HepG2 (cell line): ENCODE data around the gene FNDC3A. TPM values are rescaled to one million over a fixed set of nuclear protein-coding genes. Genes with fewer than 3 reads are reported as not detected.

Source experiments
- CBFB ChIP-seq: sonication (generic); formaldehyde crosslinking; IDR thresholded peaks from 2 replicates; pipeline ENCODE4 v1.4.0; 2020; ENCODE audit warnings: missing genetic modification reagents
- GABPA ChIP-seq, 2 experiments: IDR thresholded peaks; 2 replicates each; pipeline ENCODE4 v1.6.1; 2011 to 2016; ENCODE audit warnings: low read depth in 2 of 2, low read length in 1 of 2, missing biosample characterization in 1 of 2, missing genetic modification characterization in 1 of 2
- KMT2A ChIP-seq: sonication (generic); formaldehyde crosslinking; IDR thresholded peaks from 2 replicates; pipeline ENCODE4 v1.4.0; 2020; ENCODE audit warnings: missing genetic modification reagents
- LRRFIP1 ChIP-seq: sonication (generic); formaldehyde crosslinking; conservative IDR thresholded peaks from 2 replicates; pipeline ENCODE4 v1.4.0; 2020; ENCODE audit warnings: missing genetic modification reagents
- MLX ChIP-seq: IDR thresholded peaks from 2 replicates; pipeline ENCODE4 v1.6.1; 2016
- MTA1 ChIP-seq: sonication (generic); formaldehyde crosslinking; IDR thresholded peaks from 2 replicates; pipeline ENCODE4 v1.4.0; 2020; ENCODE audit warnings: missing genetic modification reagents, mild to moderate bottlenecking, borderline replicate concordance
- PCBP1 ChIP-seq: fragments of 200-400 bp; formaldehyde crosslinking; IDR thresholded peaks from 2 replicates; pipeline ENCODE4 v1.6.1; 2017; ENCODE audit warnings: mild to moderate bottlenecking, low read depth, low read length, borderline replicate concordance
- PITX1 ChIP-seq: sonication (generic); formaldehyde crosslinking; IDR thresholded peaks from 2 replicates; pipeline ENCODE4 v1.5.1; 2020; ENCODE audit warnings: mild to moderate bottlenecking, missing genetic modification reagents
- PLRG1 ChIP-seq: fragments of 450-650 bp; conservative IDR thresholded peaks from 2 replicates; pipeline ENCODE4 v1.6.1; 2016
- RNF2 ChIP-seq: fragments of 450-650 bp; conservative IDR thresholded peaks from 2 replicates; pipeline ENCODE4 v1.6.1; 2016; ENCODE audit warnings: low read depth
- SKIL ChIP-seq: sonication (generic); formaldehyde crosslinking; IDR thresholded peaks from 2 replicates; pipeline ENCODE4 v1.8.0; 2022; ENCODE audit warnings: missing genetic modification reagents, mild to moderate bottlenecking, moderate library complexity, borderline replicate concordance
- SMYD3 ChIP-seq: sonication (generic); formaldehyde crosslinking; IDR thresholded peaks from 2 replicates; pipeline ENCODE4 v1.8.1; 2023; ENCODE audit warnings: mild to moderate bottlenecking, missing genetic modification reagents
- ZBTB8A ChIP-seq: sonication (generic); formaldehyde crosslinking; IDR thresholded peaks from 2 replicates; pipeline ENCODE4 v1.4.0; 2020; ENCODE audit warnings: mild to moderate bottlenecking, low read depth, missing genetic modification reagents, borderline replicate concordance
- ZFP37 ChIP-seq: sonication (generic); formaldehyde crosslinking; IDR thresholded peaks from 2 replicates; pipeline ENCODE4 v1.4.0; 2020; ENCODE audit warnings: missing genetic modification reagents, borderline replicate concordance
- ZFP41 ChIP-seq: sonication (generic); formaldehyde crosslinking; IDR thresholded peaks from 2 replicates; pipeline ENCODE4 v1.4.0; 2020; ENCODE audit warnings: mild to moderate bottlenecking, missing genetic modification reagents, borderline replicate concordance
- ZFYVE20 ChIP-seq: sonication (generic); formaldehyde crosslinking; IDR thresholded peaks from 2 replicates; pipeline ENCODE4 v1.8.0; 2023; ENCODE audit warnings: low read depth, mild to moderate bottlenecking, moderate library complexity, missing genetic modification reagents, borderline replicate concordance
- ZNF280B ChIP-seq: sonication (generic); formaldehyde crosslinking; IDR thresholded peaks from 2 replicates; pipeline ENCODE4 v1.5.0; 2020; ENCODE audit warnings: missing genetic modification reagents, mild to moderate bottlenecking, borderline replicate concordance
- ZNF382 ChIP-seq: sonication (generic); formaldehyde crosslinking; IDR thresholded peaks from 2 replicates; pipeline ENCODE4 v1.5.0; 2020; ENCODE audit warnings: missing genetic modification reagents, mild to moderate bottlenecking, borderline replicate concordance
- ZNF557 ChIP-seq: sonication (generic); formaldehyde crosslinking; IDR thresholded peaks from 2 replicates; pipeline ENCODE4 v1.4.0; 2020; ENCODE audit warnings: missing genetic modification reagents
- ZNF614 ChIP-seq: IDR thresholded peaks from 2 replicates; pipeline ENCODE4 v1.6.1; 2018; ENCODE audit warnings: missing biosample characterization, missing genetic modification reagents, inconsistent platforms, borderline replicate concordance
- ZNF75D ChIP-seq: sonication (generic); formaldehyde crosslinking; IDR thresholded peaks from 2 replicates; pipeline ENCODE4 v1.8.1; 2023; ENCODE audit warnings: missing genetic modification reagents, mild to moderate bottlenecking, borderline replicate concordance
- polyA plus RNA-seq, 8 experiments: library from polyadenylated mRNA; depleted of rRNA in 3 of 8; stranded (reverse) in 7 of 8; unstranded in 1 of 8; fragments of >200 nt; fragmentation: Illumina TruSeq in 4 of 8; extraction: Trizol in 4 of 8; gene quantifications; 2 replicates each; pipeline versions ENCODE4 v1.2.1 to v1.2.3, GENCODE V29; 2011 to 2016; ENCODE audit warnings: low read depth in 4 of 8, missing spikeins in 1 of 8, mixed read lengths in 1 of 8; ENCODE audit not compliant: insufficient read depth in 1 of 8
- total RNA-seq, 5 experiments: library from RNA; depleted of rRNA; stranded (reverse); fragments of >200 nt; fragmentation: Illumina TruSeq; extraction: Trizol; gene quantifications; 2 replicates each; pipeline ENCODE4 v1.2.3, GENCODE V29; 2016; ENCODE audit warnings: low read depth in 1 of 5

The FNDC3A gene
- total and polyA plus RNA-seq, 2 of the 13 experiments (the other 11 are each of a cell fraction or from before 2014, with no cell fraction given): 36.7 to 39.3 TPM

GRCh38 chr13:49247643-49248621 lies 272.2 kb downstream of the FNDC3A start, which contains the start of gene CDADC1 (continued):
- TF ChIP-seq CBFB (no peak), RNF2 (no peak), PITX1 (CRISPR knock-in tag) (peak; percentile 2; the same call in 1 of the 2 replicates), ZNF557 (no peak), ZNF75D (no peak), ZBTB8A (CRISPR knock-in tag) (no peak), ZFP37 (CRISPR knock-in tag) (no peak), PLRG1 (no peak), ZNF382 (CRISPR knock-in tag) (no peak), SMYD3 (CRISPR knock-in tag) (0 out of 2 replicates have a peak, but pooled peaks have one; percentile 59), GABPA (IDR thresholded peaks at IDR 0.05; ENCODE audit: low read depth, low read length) (no peak), GABPA (CRISPR knock-in tag; IDR thresholded peaks at IDR 0.05; ENCODE audit: low read depth) (no peak), LRRFIP1 (CRISPR knock-in tag) (no peak), KMT2A (CRISPR knock-in tag) (peak; percentile 75; the same call in 1 of the 2 replicates), ZFP41 (CRISPR knock-in tag) (no peak), PCBP1 (no peak), SKIL (no peak), ZFYVE20 (CRISPR knock-in tag) (no peak), ZNF614 (peak; percentile 82; the same call in 1 of the 2 replicates), MTA1 (CRISPR knock-in tag) (no peak), ZNF280B (no peak), MLX (peak; percentile 30; the same call in 1 of the 2 replicates)
